ENCODE measurements around the gene EVA1A. TPM values are rescaled to one million over a fixed set of nuclear protein-coding genes. Genes with fewer than 3 reads are reported as not detected.

The EVA1A gene
- total and polyA plus RNA-seq, 2 experiments from 2014 or later, result 0.51 to 0.57 TPM

DNA sequence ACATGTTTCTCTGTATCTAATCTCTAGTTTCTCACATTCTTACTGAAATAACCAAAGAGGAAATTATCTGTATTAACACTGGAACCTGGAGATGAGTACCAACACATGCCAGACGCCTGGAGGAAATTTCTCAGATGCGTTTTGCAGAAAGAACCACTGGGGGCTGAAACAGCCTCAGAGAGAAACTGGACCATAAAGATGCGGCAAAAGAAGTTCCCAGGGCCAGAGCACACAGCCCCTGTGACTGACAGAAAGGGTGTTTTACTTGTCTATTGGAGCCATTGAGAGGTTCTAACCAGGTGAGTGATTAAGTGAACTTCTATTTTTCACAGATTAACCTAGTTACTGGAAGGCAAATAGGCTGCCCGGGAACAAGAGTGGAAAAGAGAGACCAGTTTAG lies 103.9 kb downstream of the EVA1A start:
- no peaks in the 10 kb centered on the region for H3K9me3 ChIP-seq (ENCODE audit: low read depth)
- H3K4me3 ChIP-seq, result no peak overlapping the region
- H3K27ac ChIP-seq, result no peak overlapping the region
- H3K27me3 ChIP-seq, result no peaks in the 10 kb centered on the region
- H3K36me3 ChIP-seq, result no peaks in the 10 kb centered on the region
- no peak for DNase-seq (ENCODE audit: low read depth in 1 of 2, low spot score in 1 of 2)
- TF ChIP-seq, protein P1, sequence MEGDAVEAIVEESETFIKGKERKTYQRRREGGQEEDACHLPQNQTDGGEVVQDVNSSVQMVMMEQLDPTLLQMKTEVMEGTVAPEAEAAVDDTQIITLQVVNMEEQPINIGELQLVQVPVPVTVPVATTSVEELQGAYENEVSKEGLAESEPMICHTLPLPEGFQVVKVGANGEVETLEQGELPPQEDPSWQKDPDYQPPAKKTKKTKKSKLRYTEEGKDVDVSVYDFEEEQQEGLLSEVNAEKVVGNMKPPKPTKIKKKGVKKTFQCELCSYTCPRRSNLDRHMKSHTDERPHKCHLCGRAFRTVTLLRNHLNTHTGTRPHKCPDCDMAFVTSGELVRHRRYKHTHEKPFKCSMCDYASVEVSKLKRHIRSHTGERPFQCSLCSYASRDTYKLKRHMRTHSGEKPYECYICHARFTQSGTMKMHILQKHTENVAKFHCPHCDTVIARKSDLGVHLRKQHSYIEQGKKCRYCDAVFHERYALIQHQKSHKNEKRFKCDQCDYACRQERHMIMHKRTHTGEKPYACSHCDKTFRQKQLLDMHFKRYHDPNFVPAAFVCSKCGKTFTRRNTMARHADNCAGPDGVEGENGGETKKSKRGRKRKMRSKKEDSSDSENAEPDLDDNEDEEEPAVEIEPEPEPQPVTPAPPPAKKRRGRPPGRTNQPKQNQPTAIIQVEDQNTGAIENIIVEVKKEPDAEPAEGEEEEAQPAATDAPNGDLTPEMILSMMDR (IDR thresholded peaks at IDR 0.05; ENCODE audit: low read depth, low read length), result no peak
- H3K4me1 ChIP-seq (ENCODE audit: low read depth), result no peaks in the 10 kb centered on the region

DNA sequence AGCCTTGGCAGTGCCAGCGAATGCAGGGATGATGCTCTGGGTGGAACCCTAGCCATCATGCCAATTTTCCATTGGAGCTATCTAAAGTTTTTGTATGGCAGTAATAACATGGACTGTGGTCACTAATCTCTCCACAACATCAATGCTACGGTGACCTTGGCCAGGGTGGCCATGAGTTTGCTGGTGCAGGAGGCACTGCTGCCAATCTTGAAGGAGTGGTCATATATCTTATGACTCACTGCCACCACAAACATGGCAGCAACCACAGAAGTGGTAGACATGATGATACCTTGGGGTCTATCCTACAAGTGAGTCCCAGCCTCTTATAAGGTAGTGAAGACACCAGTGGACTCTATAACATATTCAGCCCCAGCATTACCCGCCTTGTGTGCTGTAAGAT lies 104.6 kb downstream of the EVA1A start:
- no peaks in the 10 kb centered on the region for H3K4me1 ChIP-seq (ENCODE audit: low read depth)
- no peaks in the 10 kb centered on the region for H3K9me3 ChIP-seq (ENCODE audit: low read depth)
- H3K36me3 ChIP-seq, result no peaks in the 10 kb centered on the region
- H3K27me3 ChIP-seq, result no peaks in the 10 kb centered on the region
- DNase-seq (ENCODE audit: low read depth in 1 of 2, low spot score in 1 of 2), result no peak
- no peak overlapping the region for H3K27ac ChIP-seq
- H3K4me3 ChIP-seq, result no peak overlapping the region
- TF ChIP-seq, protein P1 (IDR thresholded peaks at IDR 0.05; ENCODE audit: low read depth, low read length), result no peak

DNA sequence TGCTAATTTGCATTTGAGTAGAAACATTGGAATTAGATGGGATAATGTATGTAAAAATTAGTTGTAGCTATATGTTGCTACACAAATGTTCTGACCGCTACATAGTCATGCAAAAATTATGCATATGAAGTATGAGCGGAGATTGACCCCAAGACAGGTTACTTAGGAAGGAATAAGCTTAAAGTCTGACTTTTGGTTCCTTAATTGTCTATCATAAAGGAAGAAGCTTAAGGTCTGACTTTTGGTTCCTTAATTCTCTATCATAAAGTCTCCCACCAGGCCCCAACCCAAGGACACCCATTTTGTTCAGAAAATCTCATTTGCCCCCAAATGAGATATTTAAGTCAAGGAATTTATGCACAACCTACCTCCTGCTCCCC lies 106.5 kb downstream of the EVA1A start:
- no peaks in the 10 kb centered on the region for H3K4me1 ChIP-seq (ENCODE audit: low read depth)
- H3K27me3 ChIP-seq, result no peaks in the 10 kb centered on the region
- TF ChIP-seq, protein P1 (IDR thresholded peaks at IDR 0.05; ENCODE audit: low read depth, low read length), result no peak
- H3K4me3 ChIP-seq, result no peak overlapping the region
- DNase-seq (ENCODE audit: low read depth in 1 of 2, low spot score in 1 of 2), result no peak
- no peak overlapping the region for H3K27ac ChIP-seq
- no peaks in the 10 kb centered on the region for H3K9me3 ChIP-seq (ENCODE audit: low read depth)
- H3K36me3 ChIP-seq, result no peaks in the 10 kb centered on the region

DNA sequence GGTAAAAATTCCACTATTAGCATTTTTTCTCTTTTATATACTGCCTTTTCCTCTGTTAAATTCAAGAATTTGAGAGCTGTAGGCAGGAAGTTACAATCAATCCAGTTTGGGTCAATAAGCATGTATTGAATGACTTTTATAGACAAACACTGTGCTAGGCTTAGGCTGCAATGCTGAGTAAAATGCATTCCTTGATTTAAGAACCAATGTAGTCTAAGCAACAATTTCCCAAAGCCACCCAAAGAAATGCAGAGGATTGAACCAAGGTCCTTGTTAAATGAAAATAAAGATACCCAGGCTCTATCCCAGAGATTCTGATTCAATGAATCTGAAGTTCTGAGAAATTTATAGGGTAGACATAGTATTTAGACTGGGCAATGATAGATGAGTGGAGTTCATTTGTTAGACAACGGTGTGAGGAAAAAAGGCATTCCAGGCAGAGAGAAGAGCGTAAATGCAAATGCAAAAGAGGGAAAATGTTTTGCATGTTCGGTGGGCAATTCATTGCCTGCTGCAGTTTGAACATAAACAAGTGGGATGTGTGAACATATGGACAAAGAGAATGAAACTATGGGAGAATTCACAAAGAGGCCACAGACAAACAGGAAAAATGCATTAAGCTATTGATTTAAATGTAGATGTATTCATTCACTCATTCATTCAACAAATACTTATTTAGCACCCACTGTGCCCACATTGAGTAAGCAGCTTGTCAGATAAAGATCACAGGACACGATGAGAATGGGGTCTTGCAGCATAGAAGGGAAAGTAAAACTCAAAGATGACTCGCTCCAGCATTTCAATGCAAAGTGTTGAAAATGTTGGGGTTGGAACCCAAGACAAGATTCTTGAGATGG lies 107.1 kb downstream of the EVA1A start:
- H3K4me3 ChIP-seq, result no peak overlapping the region
- H3K27me3 ChIP-seq, result no peaks in the 10 kb centered on the region
- TF ChIP-seq, protein P1 (IDR thresholded peaks at IDR 0.05; ENCODE audit: low read depth, low read length), result no peak
- H3K36me3 ChIP-seq, result no peaks in the 10 kb centered on the region
- no peaks in the 10 kb centered on the region for H3K4me1 ChIP-seq (ENCODE audit: low read depth)
- no peak for DNase-seq (ENCODE audit: low read depth in 1 of 2, low spot score in 1 of 2)
- H3K27ac ChIP-seq, result no peak overlapping the region
- no peaks in the 10 kb centered on the region for H3K9me3 ChIP-seq (ENCODE audit: low read depth)

DNA sequence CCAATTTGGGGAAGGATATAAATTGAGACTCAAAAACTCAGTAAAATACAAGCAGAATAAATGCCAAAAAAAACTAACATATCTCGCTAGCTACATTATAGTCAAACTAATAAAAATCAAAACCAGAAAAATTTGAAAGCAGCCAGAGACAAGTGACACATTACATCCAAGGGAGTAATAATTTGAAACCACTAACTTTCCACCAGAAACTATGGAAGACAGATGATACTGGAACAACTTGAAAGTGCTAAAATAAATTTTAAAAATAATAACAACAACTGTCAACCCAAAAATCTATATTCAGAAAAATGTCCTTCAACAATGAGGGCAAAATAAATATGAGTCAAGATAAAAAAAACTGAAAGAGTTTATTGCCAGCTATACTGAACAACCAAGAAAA lies 110.7 kb downstream of the EVA1A start:
- Histone ChIP-seq H3K27me3 (no peaks in the 10 kb centered on the region), H3K36me3 (no peaks in the 10 kb centered on the region), H3K9me3 (ENCODE audit: low read depth) (no peaks in the 10 kb centered on the region), H3K27ac (no peak overlapping the region), H3K4me1 (ENCODE audit: low read depth) (no peaks in the 10 kb centered on the region), H3K4me3 (no peak overlapping the region)
- no peak for DNase-seq (ENCODE audit: low read depth in 1 of 2, low spot score in 1 of 2)
- TF ChIP-seq, protein P1 (IDR thresholded peaks at IDR 0.05; ENCODE audit: low read depth, low read length), result no peak

All from cardiac muscle cell (in vitro differentiated cells and primary cell).